ENCODE data around the gene MYBPC3. TPM values are rescaled to one million over a fixed set of nuclear protein-coding genes. Genes with fewer than 3 reads are reported as not detected.

MYBPC3 gene
- total and polyA plus RNA-seq, 2 donors from 2014 or later: 0.19 to 0.52 TPM

DNA sequence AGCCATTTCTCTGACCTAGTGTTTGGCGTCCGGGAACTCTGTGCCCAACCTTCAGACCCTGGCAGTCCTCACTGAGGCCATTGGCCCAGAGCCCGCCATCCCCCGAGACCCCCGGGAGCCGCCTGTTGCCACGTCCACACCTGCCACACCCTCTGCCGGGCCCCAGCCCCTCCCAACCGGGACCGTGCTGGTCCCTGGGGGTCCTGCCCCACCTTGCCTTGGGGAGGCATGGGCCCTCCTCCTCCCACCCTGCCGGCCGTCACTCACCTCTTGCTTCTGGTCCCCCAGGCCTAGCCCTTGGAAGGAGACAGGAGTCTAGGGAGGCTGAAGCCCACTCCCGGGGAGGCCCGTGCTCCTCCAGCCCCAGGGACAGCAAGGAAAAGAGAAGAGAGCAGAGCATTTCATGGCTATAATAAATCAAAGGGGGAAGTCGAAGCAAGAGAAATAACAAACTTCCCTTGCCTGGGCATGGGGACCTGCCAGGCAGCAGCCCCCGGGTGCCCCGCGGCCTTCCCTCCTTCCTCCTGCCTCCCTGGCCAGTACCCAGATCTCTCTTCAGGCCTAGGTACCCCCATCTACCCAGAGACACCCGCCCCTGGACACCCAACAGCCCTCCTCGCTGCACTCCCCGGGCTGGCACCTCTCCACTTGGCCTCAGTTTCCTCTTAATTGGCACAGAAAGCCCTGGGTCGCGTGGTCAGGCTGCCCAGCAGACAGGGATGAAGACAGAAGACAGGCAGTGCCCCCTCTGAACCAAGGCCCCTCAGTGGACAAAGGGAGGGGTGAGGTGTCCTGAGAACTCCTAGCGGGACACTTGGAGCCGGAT lies 42.9 kb upstream of the MYBPC3 start:
- Histone ChIP-seq H3K4me1 (ENCODE audit: control insufficient read depth in 2 of 3, insufficient read depth in 2 of 3, low read depth in 1 of 3, low read length in 3 of 3) (peaks cover 0 to 6% (median 0%) of the 10 kb centered on the region in 3 donors), H3K9me3 (ENCODE audit: control insufficient read depth in 2 of 3, insufficient read depth in 1 of 3, low read length in 3 of 3) (no peaks in the 10 kb centered on the region), H3K9ac (ENCODE audit: low read length in 3 of 3) (peak overlapping the region in 1 of 3 donors; percentile 19), H3K4me3 (ENCODE audit: low read length in 3 of 3) (no peak overlapping the region), H3K27me3 (ENCODE audit: control insufficient read depth, insufficient read depth, low read length) (no peaks in the 10 kb centered on the region), H3K27ac (ENCODE audit: low read depth in 2 of 2, low read length in 2 of 2) (peak overlapping the region; percentile 76 to 84), H3K36me3 (ENCODE audit: control insufficient read depth in 2 of 3, insufficient read depth in 3 of 3, low read length in 3 of 3) (no peaks in the 10 kb centered on the region)
- FAIRE-seq (no peak), DNase-seq (peak in 2 of 5 donors; percentile 59 to 76)
- TF ChIP-seq, protein P1, sequence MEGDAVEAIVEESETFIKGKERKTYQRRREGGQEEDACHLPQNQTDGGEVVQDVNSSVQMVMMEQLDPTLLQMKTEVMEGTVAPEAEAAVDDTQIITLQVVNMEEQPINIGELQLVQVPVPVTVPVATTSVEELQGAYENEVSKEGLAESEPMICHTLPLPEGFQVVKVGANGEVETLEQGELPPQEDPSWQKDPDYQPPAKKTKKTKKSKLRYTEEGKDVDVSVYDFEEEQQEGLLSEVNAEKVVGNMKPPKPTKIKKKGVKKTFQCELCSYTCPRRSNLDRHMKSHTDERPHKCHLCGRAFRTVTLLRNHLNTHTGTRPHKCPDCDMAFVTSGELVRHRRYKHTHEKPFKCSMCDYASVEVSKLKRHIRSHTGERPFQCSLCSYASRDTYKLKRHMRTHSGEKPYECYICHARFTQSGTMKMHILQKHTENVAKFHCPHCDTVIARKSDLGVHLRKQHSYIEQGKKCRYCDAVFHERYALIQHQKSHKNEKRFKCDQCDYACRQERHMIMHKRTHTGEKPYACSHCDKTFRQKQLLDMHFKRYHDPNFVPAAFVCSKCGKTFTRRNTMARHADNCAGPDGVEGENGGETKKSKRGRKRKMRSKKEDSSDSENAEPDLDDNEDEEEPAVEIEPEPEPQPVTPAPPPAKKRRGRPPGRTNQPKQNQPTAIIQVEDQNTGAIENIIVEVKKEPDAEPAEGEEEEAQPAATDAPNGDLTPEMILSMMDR (IDR thresholded peaks at IDR 0.05; ENCODE audit: borderline replicate concordance, extremely low read depth, insufficient read depth): no peak
- intact Hi-C loops (cut with DNase I): no loop called here

GRCh38 chr11:47394322-47395222 lies 42.1 kb upstream of the MYBPC3 start:
- intact Hi-C loops (cut with DNase I): no loop called here
- peak overlapping the region; percentile 76 to 84 for H3K27ac ChIP-seq (ENCODE audit: low read depth in 2 of 2, low read length in 2 of 2)
- H3K9ac ChIP-seq (ENCODE audit: low read length in 3 of 3): peak overlapping the region in 1 of 3 donors; percentile 19
- DNase-seq (peak in 1 of 5 donors; percentile 84), FAIRE-seq (no peak)
- H3K9me3 ChIP-seq (ENCODE audit: control insufficient read depth in 2 of 3, insufficient read depth in 1 of 3, low read length in 3 of 3): no peaks in the 10 kb centered on the region
- TF ChIP-seq, protein P1 (IDR thresholded peaks at IDR 0.05; ENCODE audit: borderline replicate concordance, extremely low read depth, insufficient read depth): no peak
- H3K4me1 ChIP-seq (ENCODE audit: control insufficient read depth in 2 of 3, insufficient read depth in 2 of 3, low read depth in 1 of 3, low read length in 3 of 3): peaks cover 0 to 3% (median 0%) of the 10 kb centered on the region in 3 donors
- H3K27me3 ChIP-seq (ENCODE audit: control insufficient read depth, insufficient read depth, low read length): no peaks in the 10 kb centered on the region
- no peak overlapping the region for H3K4me3 ChIP-seq (ENCODE audit: low read length in 3 of 3)
- no peaks in the 10 kb centered on the region for H3K36me3 ChIP-seq (ENCODE audit: control insufficient read depth in 2 of 3, insufficient read depth in 3 of 3, low read length in 3 of 3)

GRCh38 chr11:47394050-47394321 lies 41.5 kb upstream of the MYBPC3 start:
- Histone ChIP-seq H3K4me3 (ENCODE audit: low read length in 3 of 3) (no peak overlapping the region), H3K27ac (ENCODE audit: low read depth in 2 of 2, low read length in 2 of 2) (peak overlapping the region; percentile 67 to 69), H3K27me3 (ENCODE audit: control insufficient read depth, insufficient read depth, low read length) (no peaks in the 10 kb centered on the region), H3K36me3 (ENCODE audit: control insufficient read depth in 2 of 3, insufficient read depth in 3 of 3, low read length in 3 of 3) (no peaks in the 10 kb centered on the region), H3K9me3 (ENCODE audit: control insufficient read depth in 2 of 3, insufficient read depth in 1 of 3, low read length in 3 of 3) (no peaks in the 10 kb centered on the region), H3K9ac (ENCODE audit: low read length in 3 of 3) (no peak overlapping the region), H3K4me1 (ENCODE audit: control insufficient read depth in 2 of 3, insufficient read depth in 2 of 3, low read depth in 1 of 3, low read length in 3 of 3) (peaks cover 0 to 3% (median 0%) of the 10 kb centered on the region in 3 donors)
- DNase-seq (peak in 1 of 5 donors; percentile 73), FAIRE-seq (no peak)
- TF ChIP-seq, protein P1 (IDR thresholded peaks at IDR 0.05; ENCODE audit: borderline replicate concordance, extremely low read depth, insufficient read depth): no peak
- intact Hi-C loops (cut with DNase I): no loop called here
